Hepatocyte (in vitro differentiated cells): ENCODE results near the gene MYO1E.

Experiments
- EZH2 ChIP-seq: fragments of 200-600 bp; sonication (generic); IDR thresholded peaks from 2 replicates; pipeline ENCODE4 v1.6.1; 2016; ENCODE audit warnings: antibody characterized with exemption, mild to moderate bottlenecking, borderline replicate concordance
- EZH2phosphoT487 ChIP-seq: fragments of 200-600 bp; sonication (generic); IDR thresholded peaks from one replicate; pipeline ENCODE4 v1.6.1; 2018; ENCODE audit warnings: antibody characterized with exemption, mild to moderate bottlenecking, low read depth, moderate library complexity; ENCODE audit not compliant: unreplicated experiment, severe bottlenecking
- TF ChIP-seq, protein P1 (sequence below): fragments of 200-600 bp; sonication (generic); IDR thresholded peaks from 2 replicates; pipeline ENCODE4 v1.5.1; 2016; ENCODE audit warnings: antibody characterized with exemption, mild to moderate bottlenecking; ENCODE audit not compliant: poor library complexity

DNA sequence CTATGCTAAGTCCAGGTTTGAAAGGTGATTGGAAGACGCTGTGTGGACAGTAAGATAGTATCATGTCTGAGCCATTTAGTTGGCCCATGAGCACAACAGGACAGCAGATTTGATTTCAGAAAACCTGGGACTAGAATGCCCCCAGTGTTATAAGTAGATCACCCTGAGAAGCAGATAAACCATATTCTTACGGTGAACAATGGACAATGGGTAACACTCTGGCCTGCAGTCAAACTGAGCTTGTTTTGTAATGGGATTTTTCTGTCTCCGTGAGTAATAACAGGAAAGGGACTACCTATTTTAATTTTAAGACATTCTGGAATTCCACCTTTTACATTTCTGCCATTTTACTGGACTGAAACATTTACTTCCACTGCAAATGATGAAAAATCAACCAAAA is 94.6 kb downstream of the MYO1E start:
- TF ChIP-seq EZH2 (no peak), EZH2phosphoT487 (no peak)
- TF ChIP-seq, protein P1, sequence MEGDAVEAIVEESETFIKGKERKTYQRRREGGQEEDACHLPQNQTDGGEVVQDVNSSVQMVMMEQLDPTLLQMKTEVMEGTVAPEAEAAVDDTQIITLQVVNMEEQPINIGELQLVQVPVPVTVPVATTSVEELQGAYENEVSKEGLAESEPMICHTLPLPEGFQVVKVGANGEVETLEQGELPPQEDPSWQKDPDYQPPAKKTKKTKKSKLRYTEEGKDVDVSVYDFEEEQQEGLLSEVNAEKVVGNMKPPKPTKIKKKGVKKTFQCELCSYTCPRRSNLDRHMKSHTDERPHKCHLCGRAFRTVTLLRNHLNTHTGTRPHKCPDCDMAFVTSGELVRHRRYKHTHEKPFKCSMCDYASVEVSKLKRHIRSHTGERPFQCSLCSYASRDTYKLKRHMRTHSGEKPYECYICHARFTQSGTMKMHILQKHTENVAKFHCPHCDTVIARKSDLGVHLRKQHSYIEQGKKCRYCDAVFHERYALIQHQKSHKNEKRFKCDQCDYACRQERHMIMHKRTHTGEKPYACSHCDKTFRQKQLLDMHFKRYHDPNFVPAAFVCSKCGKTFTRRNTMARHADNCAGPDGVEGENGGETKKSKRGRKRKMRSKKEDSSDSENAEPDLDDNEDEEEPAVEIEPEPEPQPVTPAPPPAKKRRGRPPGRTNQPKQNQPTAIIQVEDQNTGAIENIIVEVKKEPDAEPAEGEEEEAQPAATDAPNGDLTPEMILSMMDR, result no peak
